Kidney epithelial cell (primary cell): ENCODE measurements around the gene MLLT3. TPM values are rescaled to one million over a fixed set of nuclear protein-coding genes. Genes with fewer than 3 reads are reported as not detected.

Experiments
- DNase-seq: peaks from one replicate; pipeline ENCODE4 v3.0.0-alpha.2; 2010; ENCODE audit warnings: low read depth
- H3K27me3 ChIP-seq: 2 replicates; pipeline ENCODE4 v1.6.0; 2011; ENCODE audit warnings: low read length; ENCODE audit not compliant: control insufficient read depth, insufficient read depth
- H3K36me3 ChIP-seq: 2 replicates; pipeline ENCODE4 v1.5.1; 2011; ENCODE audit warnings: low read length; ENCODE audit not compliant: control insufficient read depth, insufficient read depth
- H3K4me3 ChIP-seq: 2 replicates; pipeline ENCODE4 v1.5.1; 2011; ENCODE audit warnings: low read depth, mild to moderate bottlenecking, control low read depth, low read length
- total RNA-seq: library from RNA; depleted of rRNA; stranded (reverse); fragments of >200 nt; gene quantifications from 2 replicates; pipeline ENCODE4 v1.2.3, GENCODE V29; 2015
- TF ChIP-seq, protein P1 (sequence below): IDR thresholded peaks from 2 replicates; pipeline ENCODE4 v1.5.1; 2011; ENCODE audit warnings: mild to moderate bottlenecking, moderate library complexity, low read length, control low read depth, inconsistent platforms; ENCODE audit not compliant: insufficient read depth, poor library complexity, severe bottlenecking

Gene MLLT3
- total RNA-seq, 1 donor from 2014 or later: 16.2 TPM

- TF ChIP-seq, protein P1, sequence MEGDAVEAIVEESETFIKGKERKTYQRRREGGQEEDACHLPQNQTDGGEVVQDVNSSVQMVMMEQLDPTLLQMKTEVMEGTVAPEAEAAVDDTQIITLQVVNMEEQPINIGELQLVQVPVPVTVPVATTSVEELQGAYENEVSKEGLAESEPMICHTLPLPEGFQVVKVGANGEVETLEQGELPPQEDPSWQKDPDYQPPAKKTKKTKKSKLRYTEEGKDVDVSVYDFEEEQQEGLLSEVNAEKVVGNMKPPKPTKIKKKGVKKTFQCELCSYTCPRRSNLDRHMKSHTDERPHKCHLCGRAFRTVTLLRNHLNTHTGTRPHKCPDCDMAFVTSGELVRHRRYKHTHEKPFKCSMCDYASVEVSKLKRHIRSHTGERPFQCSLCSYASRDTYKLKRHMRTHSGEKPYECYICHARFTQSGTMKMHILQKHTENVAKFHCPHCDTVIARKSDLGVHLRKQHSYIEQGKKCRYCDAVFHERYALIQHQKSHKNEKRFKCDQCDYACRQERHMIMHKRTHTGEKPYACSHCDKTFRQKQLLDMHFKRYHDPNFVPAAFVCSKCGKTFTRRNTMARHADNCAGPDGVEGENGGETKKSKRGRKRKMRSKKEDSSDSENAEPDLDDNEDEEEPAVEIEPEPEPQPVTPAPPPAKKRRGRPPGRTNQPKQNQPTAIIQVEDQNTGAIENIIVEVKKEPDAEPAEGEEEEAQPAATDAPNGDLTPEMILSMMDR: no peak
- no peak for DNase-seq
- no peaks in the 10 kb centered on the region for H3K36me3 ChIP-seq
- H3K4me3 ChIP-seq: no peak overlapping the region
- H3K27me3 ChIP-seq: no peaks in the 10 kb centered on the region
Measured at GRCh38 chr9:20367855-20368254, 254.4 kb downstream of the MLLT3 start.

- Histone ChIP-seq H3K27me3 (no peaks in the 10 kb centered on the region), H3K36me3 (no peaks in the 10 kb centered on the region), H3K4me3 (no peak overlapping the region)
- TF ChIP-seq, protein P1: no peak
- no peak for DNase-seq
Measured at GRCh38 chr9:20364959-20365358, 257.3 kb downstream of the MLLT3 start.

DNA sequence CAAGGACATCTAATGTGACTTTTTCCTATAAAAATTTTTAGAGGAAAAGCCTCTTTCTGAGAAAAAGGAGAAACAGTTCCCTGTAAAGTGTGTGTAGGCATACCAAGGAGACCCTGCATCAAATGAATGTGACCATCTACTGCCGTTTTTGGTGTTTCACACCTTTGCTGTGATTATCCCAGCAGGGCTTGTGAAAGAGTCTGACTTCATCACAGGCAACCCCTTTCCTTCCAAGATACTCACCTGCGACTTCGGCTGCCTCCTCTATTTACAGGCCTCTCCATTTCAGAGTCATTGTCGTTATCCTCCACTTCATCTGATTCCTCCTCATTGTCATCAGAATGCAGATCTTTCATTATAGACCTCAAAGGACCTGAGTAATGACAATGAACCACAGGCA lies 259.1 kb downstream of the MLLT3 start:
- Histone ChIP-seq H3K4me3 (no peak overlapping the region), H3K27me3 (no peaks in the 10 kb centered on the region), H3K36me3 (no peaks in the 10 kb centered on the region)
- TF ChIP-seq, protein P1: no peak
- no peak for DNase-seq

DNA sequence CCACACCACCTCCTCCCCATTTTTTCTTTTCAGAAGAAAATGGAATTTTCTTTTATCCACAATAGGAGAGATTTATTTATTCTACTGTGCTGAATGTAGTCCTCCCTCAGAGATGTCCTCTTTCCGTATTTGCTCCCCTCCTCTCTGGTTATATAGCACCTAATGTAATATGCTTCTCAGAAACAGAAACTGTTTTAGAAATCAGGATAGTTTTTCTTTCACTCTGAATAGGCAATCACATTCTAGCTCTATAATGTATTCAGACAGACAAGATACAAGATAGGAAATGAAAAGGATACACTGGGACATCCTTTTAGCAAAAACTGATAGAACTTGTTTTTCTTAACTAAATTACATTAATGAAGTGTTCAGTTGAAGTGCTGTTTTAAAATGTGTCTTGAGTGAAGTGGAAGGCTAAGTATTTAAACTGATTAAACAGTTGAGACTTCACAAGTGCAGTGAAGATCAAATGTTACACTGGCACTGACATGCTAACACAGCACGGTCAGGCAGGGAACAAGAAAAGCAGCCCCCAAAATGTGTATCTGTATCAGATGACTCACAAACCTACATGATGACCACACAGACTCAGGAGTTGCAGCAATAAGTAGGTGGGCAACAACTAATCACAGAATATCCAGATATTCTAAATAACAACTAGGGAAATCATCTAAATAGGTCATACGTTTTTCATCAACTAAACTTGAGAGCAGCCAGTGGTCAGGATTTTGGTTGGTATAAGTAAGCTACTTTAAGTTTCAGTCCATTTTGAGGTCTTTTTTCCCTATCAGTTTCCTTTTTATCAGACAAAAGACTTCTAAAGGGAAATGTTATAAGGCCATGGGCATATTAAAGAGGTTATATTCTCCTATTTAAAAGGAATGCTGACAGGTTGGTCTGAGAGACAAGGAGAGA lies 260.4 kb downstream of the MLLT3 start:
- Histone ChIP-seq H3K4me3 (no peak overlapping the region), H3K36me3 (no peaks in the 10 kb centered on the region), H3K27me3 (no peaks in the 10 kb centered on the region)
- DNase-seq: no peak
- TF ChIP-seq, protein P1: no peak

DNA sequence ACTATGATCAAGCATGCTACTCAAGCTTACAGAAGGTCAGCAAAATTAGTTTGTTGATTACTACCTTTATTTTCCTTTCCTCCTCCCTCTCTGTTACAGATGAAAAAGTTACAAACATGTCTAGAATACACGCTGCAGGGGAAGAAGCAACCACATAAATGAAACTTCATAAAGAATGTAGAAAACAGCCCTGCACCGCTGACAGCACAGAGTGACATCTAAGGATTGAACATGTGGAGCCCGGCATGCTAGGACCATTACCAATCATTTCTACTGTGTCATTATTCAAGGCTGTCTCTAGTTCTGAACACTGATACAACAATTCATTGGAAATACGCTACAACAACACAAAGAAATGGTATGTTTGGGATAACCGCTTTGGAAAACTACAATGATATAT lies 261.1 kb downstream of the MLLT3 start:
- Histone ChIP-seq H3K27me3 (no peaks in the 10 kb centered on the region), H3K36me3 (no peaks in the 10 kb centered on the region), H3K4me3 (no peak overlapping the region)
- DNase-seq: no peak
- TF ChIP-seq, protein P1: no peak
